T-cell (primary cell): Measurements from ENCODE around the gene REEP2. TPM values are rescaled to one million over a fixed set of nuclear protein-coding genes. Genes with fewer than 3 reads are reported as not detected.

Experiments
- ATAC-seq, 4 experiments: fragments of 200-7000 bp in 3 of 4; fragments of 150-1000 bp in 1 of 4; cut with Tn5 transposase; replicated peaks in 1 of 4; 1 replicate in 3 of 4; 2 replicates in 1 of 4; pipeline ENCODE4 v1.10.0; 2021; ENCODE audit warnings: moderate library complexity in 3 of 4, mild to moderate bottlenecking in 2 of 4, moderate number of reproducible peaks in 1 of 4
- CTCF ChIA-PET, 2 donors: fragments of 300-600 bp; sonication (Branson Sonifier 250); formaldehyde crosslinking; loops; one replicate each; lab custom pipeline; 2022; ENCODE audit warnings: antibody characterized with exemption in 2 of 2; lab: Charles Lee
- POLR2A ChIA-PET, 2 donors: fragments of 300-600 bp; sonication (Branson Sonifier 250); formaldehyde crosslinking; loops; one replicate each; lab custom pipeline; 2022; ENCODE audit warnings: antibody characterized with exemption in 2 of 2; lab: Charles Lee
- DNase-seq, 35 experiments: peaks; one replicate each; pipeline versions ENCODE4 v3.0.0 to v3.0.0-alpha.2; 2013 to 2023
- H3K27ac ChIP-seq: one replicate; pipeline ENCODE4 v1.5.1; 2013; ENCODE audit warnings: low read length
- H3K27me3 ChIP-seq, 2 experiments: replicated peaks in 1 of 2; 1 replicate in 1 of 2; 2 replicates in 1 of 2; pipeline versions ENCODE4 v1.6.1 to v1.7.0; 2013; ENCODE audit warnings: low read length in 1 of 2, mixed read lengths in 1 of 2; ENCODE audit not compliant: control insufficient read depth in 2 of 2, insufficient read depth in 2 of 2; ENCODE audit errors: extremely low read depth in 1 of 2
- H3K36me3 ChIP-seq, 2 donors: 1 replicate in 1 of 2; 2 replicates in 1 of 2; pipeline versions ENCODE4 v1.6.1 to v1.7.0; 2013; ENCODE audit warnings: low read length in 1 of 2; ENCODE audit not compliant: control insufficient read depth in 2 of 2, insufficient read depth in 1 of 2; ENCODE audit errors: extremely low read depth in 1 of 2
- H3K4me1 ChIP-seq, 2 experiments: 1 replicate in 1 of 2; 2 replicates in 1 of 2; pipeline versions ENCODE4 v1.6.1 to v1.7.0; 2013; ENCODE audit warnings: low read length in 2 of 2, mixed read lengths in 1 of 2; ENCODE audit not compliant: insufficient read depth in 2 of 2, control insufficient read depth in 1 of 2; ENCODE audit errors: extremely low read depth in 1 of 2
- H3K4me3 ChIP-seq, 2 donors: 1 replicate in 1 of 2; 2 replicates in 1 of 2; pipeline versions ENCODE4 v1.5.1 to v1.7.0; 2013; ENCODE audit warnings: mild to moderate bottlenecking in 2 of 2, low read length in 1 of 2, moderate library complexity in 1 of 2; ENCODE audit not compliant: control insufficient read depth in 1 of 2; ENCODE audit errors: extremely low read depth in 1 of 2
- H3K9me3 ChIP-seq: 2 replicates; pipeline ENCODE4 v1.7.0; 2013
- H3K27ac Mint-ChIP-seq, 2 donors: one replicate each; pipeline ENCODE4 v1.8.0; 2020 to 2021; ENCODE audit warnings: mild to moderate bottlenecking in 2 of 2, mixed read lengths in 2 of 2
- H3K27me3 Mint-ChIP-seq, 2 donors: one replicate each; pipeline ENCODE4 v1.8.0; 2021 to 2022; ENCODE audit warnings: mixed read lengths in 2 of 2
- H3K36me3 Mint-ChIP-seq: one replicate; pipeline ENCODE4 v1.8.0; 2021; ENCODE audit warnings: mixed read lengths
- H3K4me1 Mint-ChIP-seq, 3 donors: one replicate each; pipeline ENCODE4 v1.8.0; 2020 to 2022; ENCODE audit warnings: mixed read lengths in 3 of 3, mild to moderate bottlenecking in 1 of 3
- H3K4me3 Mint-ChIP-seq, 3 donors: one replicate each; pipeline ENCODE4 v1.8.0; 2020 to 2022; ENCODE audit warnings: mild to moderate bottlenecking in 3 of 3, mixed read lengths in 3 of 3, moderate library complexity in 3 of 3
- H3K9me3 Mint-ChIP-seq, 3 donors: one replicate each; pipeline ENCODE4 v1.8.0; 2020 to 2022; ENCODE audit warnings: mixed read lengths in 3 of 3
- WGBS: methylation state at CpG from one replicate; pipeline ENCODE4 v1.1.5; 2013; ENCODE audit warnings: missing lambda C conversion rate; ENCODE audit not compliant: insufficient coverage; 5-methylcytosine and 5-hydroxymethylcytosine counted together
- total RNA-seq, 35 experiments: library from RNA in 6 of 35; stranded (reverse) in 6 of 35; fragments of 120-200 nt in 1 of 35; gene quantifications; one replicate each; pipeline versions ENCODE4 v1.2.1 to v1.2.4 and lab custom pipeline; 2013 to 2026

REEP2 gene
- total RNA-seq, 5 donors from 2014 or later (not counting 1 experiment from before 2014, with no cell fraction given), result 0.18 to 0.61 (median 0.42) TPM

GRCh38 chr5:138466900-138467710 is 28.2 kb downstream of the REEP2 start:
- Histone ChIP-seq H3K27ac (peak overlapping the region; percentile 4), H3K4me1 (peaks cover 13 to 44% of the 10 kb centered on the region in 2 experiments), H3K9me3 (no peaks in the 10 kb centered on the region), H3K27me3 (peaks cover 0 to 6% of the 10 kb centered on the region in 2 experiments), H3K4me3 (peak overlapping the region; percentile 88 to 96), H3K36me3 (peaks cover 0 to 3% of the 10 kb centered on the region in 2 donors)
- Mint-ChIP-seq H3K27me3 (no peaks in the 10 kb centered on the region), H3K9me3 (no peaks in the 10 kb centered on the region), H3K27ac (peak overlapping the region in 1 of 2 donors; percentile 68), H3K4me1 (peaks cover 26 to 28% (median 27%) of the 10 kb centered on the region in 3 donors), H3K4me3 (peak overlapping the region; percentile 72 to 83 (median 82)), H3K36me3 (peaks cover 9% of the 10 kb centered on the region)
- WGBS, result 93% methylated on average over 45 of the region's 45 CpGs
- POLR2A ChIA-PET, result interaction anchor here (0.6 to 0.7 kb wide), 2 partner anchors 57 to 68 kb away, joined by 3 read pairs; no protein-coding TSS in a partner anchor
- CTCF ChIA-PET, result interaction anchor here (0.7 to 1.2 kb wide), 2 partner anchors 17 to 25 kb away, joined by 3 read pairs; no protein-coding TSS in a partner anchor
- DNase-seq (no peak), ATAC-seq (no peak)

DNA sequence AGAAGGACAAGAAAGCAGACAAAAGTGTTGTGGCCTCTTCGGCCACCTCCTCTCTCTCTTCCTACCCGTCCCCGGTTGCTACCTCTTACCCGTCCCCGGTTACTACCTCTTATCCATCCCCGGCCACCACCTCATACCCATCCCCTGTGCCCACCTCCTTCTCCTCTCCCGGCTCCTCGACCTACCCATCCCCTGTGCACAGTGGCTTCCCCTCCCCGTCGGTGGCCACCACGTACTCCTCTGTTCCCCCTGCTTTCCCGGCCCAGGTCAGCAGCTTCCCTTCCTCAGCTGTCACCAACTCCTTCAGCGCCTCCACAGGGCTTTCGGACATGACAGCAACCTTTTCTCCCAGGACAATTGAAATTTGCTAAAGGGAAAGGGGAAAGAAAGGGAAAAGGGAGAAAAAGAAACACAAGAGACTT is 28.9 kb downstream of the REEP2 start:
- WGBS, result 90% methylated on average over 6 of the region's 14 CpGs
- Histone ChIP-seq H3K4me1 (peaks cover 13 to 44% of the 10 kb centered on the region in 2 experiments), H3K9me3 (no peaks in the 10 kb centered on the region), H3K4me3 (no peak overlapping the region), H3K27me3 (peaks cover 0 to 6% of the 10 kb centered on the region in 2 experiments), H3K27ac (no peak overlapping the region), H3K36me3 (peaks cover 0 to 3% of the 10 kb centered on the region in 2 donors)
- Mint-ChIP-seq H3K27ac (peak overlapping the region in 1 of 2 donors; percentile 41), H3K36me3 (peaks cover 9% of the 10 kb centered on the region), H3K27me3 (no peaks in the 10 kb centered on the region), H3K4me3 (peak overlapping the region; percentile 72 to 83 (median 82)), H3K9me3 (no peaks in the 10 kb centered on the region), H3K4me1 (peaks cover 26 to 28% (median 27%) of the 10 kb centered on the region in 3 donors)
- no peak for ATAC-seq
- no peak for DNase-seq
- ChIA-PET POLR2A (interaction anchor here in 1 of 2 donors (0.7 kb wide), 1 partner anchor 67 kb away, joined by 3 read pairs; no protein-coding TSS in a partner anchor), CTCF (no interaction called here)

- Mint-ChIP-seq H3K36me3 (peaks cover 9% of the 10 kb centered on the region), H3K4me3 (peak overlapping the region in 1 of 3 donors; percentile 83), H3K9me3 (no peaks in the 10 kb centered on the region), H3K27ac (peak overlapping the region; percentile 41 to 59), H3K27me3 (no peaks in the 10 kb centered on the region), H3K4me1 (peaks cover 26 to 28% (median 26%) of the 10 kb centered on the region in 3 donors)
- peaks cover 13 to 38% of the 10 kb centered on the region in 2 experiments for H3K4me1 ChIP-seq
- 77% methylated on average over 3 of the region's 7 CpGs for WGBS
- ChIA-PET CTCF (no interaction called here), POLR2A (no interaction called here)
- ATAC-seq (no peak), DNase-seq (no peak)
- H3K4me3 ChIP-seq, result no peak overlapping the region
- no peak overlapping the region for H3K27ac ChIP-seq
- peaks cover 0 to 3% of the 10 kb centered on the region in 2 donors for H3K36me3 ChIP-seq
- peaks cover 0 to 6% of the 10 kb centered on the region in 2 experiments for H3K27me3 ChIP-seq
- H3K9me3 ChIP-seq, result no peaks in the 10 kb centered on the region
Measured at GRCh38 chr5:138468133-138468965, 29.5 kb downstream of the REEP2 start.

GRCh38 chr5:138468966-138469539 is 30.2 kb downstream of the REEP2 start:
- no peak for ATAC-seq
- no peak overlapping the region for H3K27ac Mint-ChIP-seq
- H3K27me3 Mint-ChIP-seq, result no peaks in the 10 kb centered on the region
- H3K9me3 ChIP-seq, result no peaks in the 10 kb centered on the region
- H3K4me3 Mint-ChIP-seq, result no peak overlapping the region
- no peak overlapping the region for H3K4me3 ChIP-seq
- peaks cover 0 to 6% of the 10 kb centered on the region in 2 experiments for H3K27me3 ChIP-seq
- CTCF ChIA-PET, result no interaction called here
- no peak overlapping the region for H3K27ac ChIP-seq
- H3K36me3 ChIP-seq, result peaks cover 0 to 3% of the 10 kb centered on the region in 2 donors
- DNase-seq, result no peak
- H3K4me1 Mint-ChIP-seq, result peaks cover 24 to 28% (median 25%) of the 10 kb centered on the region in 3 donors
- H3K9me3 Mint-ChIP-seq, result no peaks in the 10 kb centered on the region
- WGBS, result 81% methylated on average over 4 of the region's 8 CpGs
- H3K4me1 ChIP-seq, result peaks cover 13 to 33% of the 10 kb centered on the region in 2 experiments
- POLR2A ChIA-PET, result no interaction called here
- peaks cover 9% of the 10 kb centered on the region for H3K36me3 Mint-ChIP-seq

GRCh38 chr5:138469540-138470321 is 30.9 kb downstream of the REEP2 start:
- peaks cover 13 to 27% of the 10 kb centered on the region in 2 experiments for H3K4me1 ChIP-seq
- ATAC-seq, result no peak
- Mint-ChIP-seq H3K27ac (no peak overlapping the region), H3K4me3 (no peak overlapping the region), H3K9me3 (no peaks in the 10 kb centered on the region), H3K4me1 (peaks cover 24 to 28% (median 25%) of the 10 kb centered on the region in 3 donors), H3K36me3 (peaks cover 9% of the 10 kb centered on the region), H3K27me3 (no peaks in the 10 kb centered on the region)
- H3K9me3 ChIP-seq, result no peaks in the 10 kb centered on the region
- no peak for DNase-seq
- WGBS, result 76% methylated on average over 3 of the region's 8 CpGs
- H3K27me3 ChIP-seq, result peaks cover 0 to 4% of the 10 kb centered on the region in 2 experiments
- no peak overlapping the region for H3K4me3 ChIP-seq
- no peak overlapping the region for H3K27ac ChIP-seq
- peaks cover 0 to 3% of the 10 kb centered on the region in 2 donors for H3K36me3 ChIP-seq
- CTCF ChIA-PET, result interaction anchor here in 1 of 2 donors (1.2 kb wide), 1 partner anchor 33 kb away, joined by 3 read pairs; no protein-coding TSS in a partner anchor
- POLR2A ChIA-PET, result no interaction called here
